Mucosa of rectum (tissue), 2 donors: ENCODE results near the gene FATE1.

ENCODE experiments used
- H3K27ac ChIP-seq, 2 donors: one replicate each; pipeline ENCODE4 v1.7.0; 2013; ENCODE audit warnings: inconsistent platforms in 2 of 2, low read depth in 2 of 2, low read length in 2 of 2
- H3K27me3 ChIP-seq, 2 donors: one replicate each; pipeline ENCODE4 v1.7.0; 2013; ENCODE audit warnings: low read length in 2 of 2; ENCODE audit not compliant: control insufficient read depth in 2 of 2, insufficient read depth in 2 of 2
- H3K36me3 ChIP-seq, 2 donors: one replicate each; pipeline ENCODE4 v1.7.0; 2013; ENCODE audit warnings: low read length in 2 of 2; ENCODE audit not compliant: control insufficient read depth in 2 of 2, insufficient read depth in 2 of 2
- H3K4me1 ChIP-seq, 2 donors: one replicate each; pipeline ENCODE4 v1.7.0; 2013; ENCODE audit warnings: low read length in 2 of 2, mild to moderate bottlenecking in 1 of 2; ENCODE audit not compliant: control insufficient read depth in 2 of 2, insufficient read depth in 2 of 2
- H3K4me3 ChIP-seq, 2 donors: one replicate each; pipeline ENCODE4 v1.7.0; 2013; ENCODE audit warnings: low read length in 2 of 2
- H3K9ac ChIP-seq, 2 donors: one replicate each; pipeline ENCODE4 v1.7.0; 2013; ENCODE audit warnings: low read length in 2 of 2, low read depth in 1 of 2, mild to moderate bottlenecking in 1 of 2
- H3K9me3 ChIP-seq, 2 donors: one replicate each; pipeline ENCODE4 v1.7.0; 2013; ENCODE audit warnings: low read length in 2 of 2; ENCODE audit not compliant: control insufficient read depth in 2 of 2
- donor health status: healthy.
- donor health status: Normal muscosa, but diverticular disease.

Gene FATE1

GRCh38 chrX:151723156-151723760 lies 7.4 kb downstream of the FATE1 start:
- Histone ChIP-seq H3K4me3 (no peak overlapping the region), H3K9me3 (no peaks in the 10 kb centered on the region)

GRCh38 chrX:151724563-151725337 lies 8.9 kb downstream of the FATE1 start:
- Histone ChIP-seq H3K27me3 (no peaks in the 10 kb centered on the region), H3K27ac (no peak overlapping the region), H3K4me3 (no peak overlapping the region), H3K4me1 (no peaks in the 10 kb centered on the region), H3K36me3 (no peaks in the 10 kb centered on the region), H3K9ac (no peak overlapping the region), H3K9me3 (no peaks in the 10 kb centered on the region)

More at GRCh38 chrX:151723156-151723760, 7.4 kb downstream of the FATE1 start:
- H3K4me1 ChIP-seq = no peaks in the 10 kb centered on the region
- no peak overlapping the region for H3K27ac ChIP-seq
- no peak overlapping the region for H3K9ac ChIP-seq
- no peaks in the 10 kb centered on the region for H3K36me3 ChIP-seq
- no peaks in the 10 kb centered on the region for H3K27me3 ChIP-seq

- H3K27ac ChIP-seq = no peak overlapping the region
- no peaks in the 10 kb centered on the region for H3K9me3 ChIP-seq
- H3K4me1 ChIP-seq = no peaks in the 10 kb centered on the region
- no peak overlapping the region for H3K4me3 ChIP-seq
- H3K9ac ChIP-seq = no peak overlapping the region
- no peaks in the 10 kb centered on the region for H3K27me3 ChIP-seq
- H3K36me3 ChIP-seq = no peaks in the 10 kb centered on the region
Observed at GRCh38 chrX:151725338-151725614, 9.4 kb downstream of the FATE1 start.

- H3K36me3 ChIP-seq = no peaks in the 10 kb centered on the region
- no peak overlapping the region for H3K4me3 ChIP-seq
- no peak overlapping the region for H3K27ac ChIP-seq
- no peaks in the 10 kb centered on the region for H3K4me1 ChIP-seq
- H3K9me3 ChIP-seq = no peaks in the 10 kb centered on the region
- H3K9ac ChIP-seq = no peak overlapping the region
- no peaks in the 10 kb centered on the region for H3K27me3 ChIP-seq
Observed at GRCh38 chrX:151726751-151727150, 10.9 kb downstream of the FATE1 start.

- Histone ChIP-seq H3K27me3 (peaks cover 0 to 5% of the 10 kb centered on the region in 2 donors), H3K9me3 (no peaks in the 10 kb centered on the region), H3K36me3 (no peaks in the 10 kb centered on the region), H3K4me1 (no peaks in the 10 kb centered on the region), H3K4me3 (no peak overlapping the region), H3K27ac (no peak overlapping the region), H3K9ac (no peak overlapping the region)
Observed at GRCh38 chrX:151727346-151727745, 11.5 kb downstream of the FATE1 start.

- Histone ChIP-seq H3K9me3 (no peaks in the 10 kb centered on the region), H3K27me3 (peaks cover 0 to 8% of the 10 kb centered on the region in 2 donors), H3K4me3 (no peak overlapping the region), H3K27ac (no peak overlapping the region), H3K36me3 (no peaks in the 10 kb centered on the region), H3K4me1 (no peaks in the 10 kb centered on the region), H3K9ac (no peak overlapping the region)
Observed at GRCh38 chrX:151729056-151729725, 13.4 kb downstream of the FATE1 start.

- Histone ChIP-seq H3K4me3 (no peak within 1 kb of the TSS), H3K36me3 (no peaks in the 10 kb centered on the region), H3K9ac (no peak within 1 kb of the TSS), H3K9me3 (no peaks in the 10 kb centered on the region), H3K27me3 (peaks cover 0 to 17% of the 10 kb centered on the region in 2 donors), H3K4me1 (no peaks in the 10 kb centered on the region), H3K27ac (no peak within 1 kb of the TSS)
Observed at GRCh38 chrX:151734446-151734845, 18.6 kb downstream of the FATE1 start, which contains the start of gene CNGA2. TSS of gene CNGA2 (plus strand) at chrX:151734746. CDS start at chrX:151738484, 3,738 bp downstream.

- no peaks in the 10 kb centered on the region for H3K4me1 ChIP-seq
- no peak overlapping the region for H3K4me3 ChIP-seq
- no peaks in the 10 kb centered on the region for H3K36me3 ChIP-seq
- H3K27me3 ChIP-seq = peaks cover 0 to 17% of the 10 kb centered on the region in 2 donors
- no peak overlapping the region for H3K27ac ChIP-seq
- H3K9ac ChIP-seq = no peak overlapping the region
- no peaks in the 10 kb centered on the region for H3K9me3 ChIP-seq
Observed at GRCh38 chrX:151735219-151735618, 19.4 kb downstream of the FATE1 start.

- H3K4me1 ChIP-seq = no peaks in the 10 kb centered on the region
- H3K4me3 ChIP-seq = no peak overlapping the region
- H3K36me3 ChIP-seq = no peaks in the 10 kb centered on the region
- no peak overlapping the region for H3K27ac ChIP-seq
- H3K27me3 ChIP-seq = peaks cover 2 to 17% of the 10 kb centered on the region in 2 donors
- H3K9me3 ChIP-seq = no peaks in the 10 kb centered on the region
- H3K9ac ChIP-seq = no peak overlapping the region
Observed at GRCh38 chrX:151736685-151737084, 20.9 kb downstream of the FATE1 start.

GRCh38 chrX:151737494-151737893 lies 21.7 kb downstream of the FATE1 start:
- no peaks in the 10 kb centered on the region for H3K36me3 ChIP-seq
- no peaks in the 10 kb centered on the region for H3K4me1 ChIP-seq
- H3K27me3 ChIP-seq = peaks cover 2 to 10% of the 10 kb centered on the region in 2 donors
- no peak overlapping the region for H3K4me3 ChIP-seq
- H3K9me3 ChIP-seq = no peaks in the 10 kb centered on the region
- H3K9ac ChIP-seq = no peak overlapping the region
- no peak overlapping the region for H3K27ac ChIP-seq
